Dermis microvascular lymphatic vessel endothelial cell (primary cell): ENCODE data around the gene ST6GALNAC4. TPM values are rescaled to one million over a fixed set of nuclear protein-coding genes. Genes with fewer than 3 reads are reported as not detected.

Experiments
- DNase-seq, 2 donors: peaks; one replicate each; pipeline versions ENCODE4 v3.0.0 to v3.0.0-alpha.2; 2010; ENCODE audit warnings: low read depth in 2 of 2
- total RNA-seq: library from RNA; depleted of rRNA; stranded (reverse); fragments of >200 nt; gene quantifications from 2 replicates; pipeline ENCODE4 v1.2.1, GENCODE V29; 2014

The ST6GALNAC4 gene
- total RNA-seq: 27.3 and 32.2 TPM in 2 replicates

GRCh38 chr9:127916720-127917581 lies at the start of gene ST6GALNAC4:
TSS of gene ST6GALNAC4 (minus strand) at chr9:127917041. CDS start at chr9:127916419, 622 bp downstream.
- DNase-seq: peak; percentile 72 to 94

- DNase-seq: no peak
Observed at GRCh38 chr9:127965953-127966352, 49.1 kb upstream of the ST6GALNAC4 start.

- no peak for DNase-seq
Observed at GRCh38 chr9:127963359-127964064, 46.7 kb upstream of the ST6GALNAC4 start.

GRCh38 chr9:127963041-127963358 lies 46.2 kb upstream of the ST6GALNAC4 start:
- DNase-seq: no peak

GRCh38 chr9:127962278-127962677 lies 45.4 kb upstream of the ST6GALNAC4 start:
- no peak for DNase-seq

GRCh38 chr9:127961613-127962155 lies 44.8 kb upstream of the ST6GALNAC4 start:
- no peak for DNase-seq

GRCh38 chr9:127961155-127961490 lies 44.3 kb upstream of the ST6GALNAC4 start:
- no peak for DNase-seq

GRCh38 chr9:127960410-127961154 lies 43.7 kb upstream of the ST6GALNAC4 start:
- DNase-seq: no peak

GRCh38 chr9:127959841-127960409 lies 43.1 kb upstream of the ST6GALNAC4 start:
- no peak for DNase-seq

- no peak for DNase-seq
Observed at GRCh38 chr9:127959398-127959797, 42.6 kb upstream of the ST6GALNAC4 start.

- no peak for DNase-seq
Observed at GRCh38 chr9:127958728-127959127, 41.9 kb upstream of the ST6GALNAC4 start.

GRCh38 chr9:127955294-127956015 lies 38.6 kb upstream of the ST6GALNAC4 start:
- peak; percentile 71 to 79 for DNase-seq

GRCh38 chr9:127954831-127955293 lies 38.0 kb upstream of the ST6GALNAC4 start:
- no peak for DNase-seq

- no peak for DNase-seq
Observed at GRCh38 chr9:127953768-127954505, 37.1 kb upstream of the ST6GALNAC4 start.

- DNase-seq: no peak
Observed at GRCh38 chr9:127953154-127953553, 36.3 kb upstream of the ST6GALNAC4 start.

GRCh38 chr9:127950513-127951289 lies 33.9 kb upstream of the ST6GALNAC4 start:
- peak; percentile 23 to 31 for DNase-seq

GRCh38 chr9:127949827-127950512 lies 33.1 kb upstream of the ST6GALNAC4 start:
- DNase-seq: no peak

- no peak for DNase-seq
Observed at GRCh38 chr9:127947841-127948710, 31.2 kb upstream of the ST6GALNAC4 start.
